Skeletal muscle cell (primary cell): Measurements from ENCODE around the gene KREMEN1.

Experiments
- DNase-seq: peaks from one replicate; pipeline ENCODE4 v3.0.0-alpha.2; 2010; ENCODE audit warnings: low read depth
- H3K4me3 ChIP-seq: 2 replicates; pipeline ENCODE4 v1.5.1; 2011; ENCODE audit warnings: low read depth, mild to moderate bottlenecking, control low read depth, low read length, moderate library complexity

Gene KREMEN1

GRCh38 chr22:29199702-29200400, 127.0 kb downstream of the KREMEN1 start:
- DNase-seq, result no peak
- H3K4me3 ChIP-seq, result no peak overlapping the region

GRCh38 chr22:29200901-29201300, 128.1 kb downstream of the KREMEN1 start:
- DNase-seq, result no peak

GRCh38 chr22:29201782-29202181, 128.9 kb downstream of the KREMEN1 start:
- no peak overlapping the region for H3K4me3 ChIP-seq
- DNase-seq, result no peak

More at GRCh38 chr22:29200901-29201300, 128.1 kb downstream of the KREMEN1 start:
- H3K4me3 ChIP-seq, result no peak overlapping the region

GRCh38 chr22:29202212-29203192, 129.7 kb downstream of the KREMEN1 start:
- no peak overlapping the region for H3K4me3 ChIP-seq
- DNase-seq, result no peak

- no peak overlapping the region for H3K4me3 ChIP-seq
- no peak for DNase-seq
These were observed 130.9 kb downstream of the KREMEN1 start for GRCh38 chr22:29203488-29204454.

GRCh38 chr22:29204455-29205183, 131.8 kb downstream of the KREMEN1 start:
- DNase-seq, result no peak
- H3K4me3 ChIP-seq, result no peak overlapping the region

GRCh38 chr22:29205252-29205593, 132.4 kb downstream of the KREMEN1 start:
- peak overlapping the region; percentile 47 for H3K4me3 ChIP-seq
- DNase-seq, result no peak

GRCh38 chr22:29205594-29206371, 132.9 kb downstream of the KREMEN1 start, which contains the start of gene EMID1:
EMID1 (plus strand) TSS chr22:29205896; CDS start chr22:29206039, 143 bp downstream.
- peak within 1 kb of the TSS; percentile 56 for H3K4me3 ChIP-seq
- no peak for DNase-seq

GRCh38 chr22:29206372-29207242, 133.8 kb downstream of the KREMEN1 start:
- H3K4me3 ChIP-seq, result peak overlapping the region; percentile 56
- no peak for DNase-seq

GRCh38 chr22:29207243-29207550, 134.4 kb downstream of the KREMEN1 start:
- DNase-seq, result no peak
- no peak overlapping the region for H3K4me3 ChIP-seq

GRCh38 chr22:29207562-29208501, 135.0 kb downstream of the KREMEN1 start:
- no peak overlapping the region for H3K4me3 ChIP-seq
- DNase-seq, result no peak

GRCh38 chr22:29208502-29208862, 135.6 kb downstream of the KREMEN1 start:
- DNase-seq, result no peak
- H3K4me3 ChIP-seq, result no peak overlapping the region

- no peak for DNase-seq
- H3K4me3 ChIP-seq, result no peak overlapping the region
These were observed 136.2 kb downstream of the KREMEN1 start for GRCh38 chr22:29208879-29209623.

GRCh38 chr22:29209624-29209929, 136.7 kb downstream of the KREMEN1 start:
- no peak for DNase-seq
- no peak overlapping the region for H3K4me3 ChIP-seq

- H3K4me3 ChIP-seq, result no peak overlapping the region
- DNase-seq, result no peak
These were observed 138.2 kb downstream of the KREMEN1 start for GRCh38 chr22:29211066-29211465.

GRCh38 chr22:29211466-29211865, 138.6 kb downstream of the KREMEN1 start:
- H3K4me3 ChIP-seq, result no peak overlapping the region
- no peak for DNase-seq
